ENCODE results near the gene LTA. TPM values are rescaled to one million over a fixed set of nuclear protein-coding genes. Genes with fewer than 3 reads are reported as not detected.

The LTA gene
- polyA plus RNA-seq, 1 of the 3 experiments (the other 2 are of a cell fraction), result not detected

DNA sequence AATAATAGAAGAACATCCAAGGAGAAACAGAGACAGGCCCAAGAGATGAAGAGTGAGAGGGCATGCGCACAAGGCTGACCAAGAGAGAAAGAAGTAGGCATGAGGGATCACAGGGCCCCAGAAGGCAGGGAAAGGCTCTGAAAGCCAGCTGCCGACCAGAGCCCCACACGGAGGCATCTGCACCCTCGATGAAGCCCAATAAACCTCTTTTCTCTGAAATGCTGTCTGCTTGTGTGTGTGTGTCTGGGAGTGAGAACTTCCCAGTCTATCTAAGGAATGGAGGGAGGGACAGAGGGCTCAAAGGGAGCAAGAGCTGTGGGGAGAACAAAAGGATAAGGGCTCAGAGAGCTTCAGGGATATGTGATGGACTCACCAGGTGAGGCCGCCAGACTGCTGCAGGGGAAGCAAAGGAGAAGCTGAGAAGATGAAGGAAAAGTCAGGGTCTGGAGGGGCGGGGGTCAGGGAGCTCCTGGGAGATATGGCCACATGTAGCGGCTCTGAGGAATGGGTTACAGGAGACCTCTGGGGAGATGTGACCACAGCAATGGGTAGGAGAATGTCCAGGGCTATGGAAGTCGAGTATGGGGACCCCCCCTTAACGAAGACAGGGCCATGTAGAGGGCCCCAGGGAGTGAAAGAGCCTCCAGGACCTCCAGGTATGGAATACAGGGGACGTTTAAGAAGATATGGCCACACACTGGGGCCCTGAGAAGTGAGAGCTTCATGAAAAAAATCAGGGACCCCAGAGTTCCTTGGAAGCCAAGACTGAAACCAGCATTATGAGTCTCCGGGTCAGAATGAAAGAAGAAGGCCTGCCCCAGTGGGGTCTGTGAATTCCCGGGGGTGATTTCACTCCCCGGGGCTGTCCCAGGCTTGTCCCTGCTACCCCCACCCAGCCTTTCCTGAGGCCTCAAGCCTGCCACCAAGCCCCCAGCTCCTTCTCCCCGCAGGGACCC, 2.3 kb downstream of the LTA start:
- no peaks in the 10 kb centered on the region for H3K27me3 ChIP-seq (ENCODE audit: insufficient read depth)
- H3K36me3 ChIP-seq (replicated peaks in 1 of 2; ENCODE audit: control insufficient read depth in 1 of 2, insufficient read depth in 2 of 2, low read length in 1 of 2), result no peaks in the 10 kb centered on the region
- ChIA-PET POLR2A (no interaction called here), CTCF (interaction anchor here (0.9 to 17.6 kb wide), 7 partner anchors 9 to 66 kb away, joined by 3 to 312 read pairs (median 3); partner anchors contain the start of genes ATP6V1G2, LST1 and NFKBIL1)
- no peaks in the 10 kb centered on the region; the same call in 1 of the 2 replicates for H3K9me3 ChIP-seq
- 65% methylated on average over 14 of the region's 14 CpGs for WGBS (ENCODE audit: low lambda C conversion rate)
- H3F3A ChIP-seq (replicated peaks; ENCODE audit: insufficient read depth), result peaks cover 2% of the 10 kb centered on the region
- H3K4me1 ChIP-seq (ENCODE audit: control insufficient read depth in 1 of 2, insufficient read depth in 2 of 2, low read depth in 1 of 2, low read length in 1 of 2), result no peaks in the 10 kb centered on the region; a peak in 1 of 4 replicates
- no peak overlapping the region for H3K4me3 ChIP-seq (ENCODE audit: low read depth in 2 of 2, low read length in 1 of 2)
- TF ChIP-seq RAD21 (IDR thresholded peaks at IDR 0.05; ENCODE audit: low read length) (no peak), EP300 (IDR thresholded peaks at IDR 0.05; ENCODE audit: borderline replicate concordance in 1 of 2, low read depth in 1 of 2, low read length in 1 of 2) (no peak), MXI1 (IDR thresholded peaks at IDR 0.05; ENCODE audit: low read depth, low read length) (no peak), GABPA (IDR thresholded peaks at IDR 0.05; ENCODE audit: low read depth) (no peak), RCOR1 (IDR thresholded peaks at IDR 0.05; ENCODE audit: low read length) (no peak), FOSL2 (IDR thresholded peaks at IDR 0.05; ENCODE audit: borderline replicate concordance, low read depth) (no peak), YY1 (IDR thresholded peaks at IDR 0.05; ENCODE audit: low read depth) (no peak), TEAD4 (IDR thresholded peaks at IDR 0.05; ENCODE audit: borderline replicate concordance, insufficient read depth) (no peak)
- TF ChIP-seq, protein P1, sequence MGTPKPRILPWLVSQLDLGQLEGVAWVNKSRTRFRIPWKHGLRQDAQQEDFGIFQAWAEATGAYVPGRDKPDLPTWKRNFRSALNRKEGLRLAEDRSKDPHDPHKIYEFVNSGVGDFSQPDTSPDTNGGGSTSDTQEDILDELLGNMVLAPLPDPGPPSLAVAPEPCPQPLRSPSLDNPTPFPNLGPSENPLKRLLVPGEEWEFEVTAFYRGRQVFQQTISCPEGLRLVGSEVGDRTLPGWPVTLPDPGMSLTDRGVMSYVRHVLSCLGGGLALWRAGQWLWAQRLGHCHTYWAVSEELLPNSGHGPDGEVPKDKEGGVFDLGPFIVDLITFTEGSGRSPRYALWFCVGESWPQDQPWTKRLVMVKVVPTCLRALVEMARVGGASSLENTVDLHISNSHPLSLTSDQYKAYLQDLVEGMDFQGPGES (IDR thresholded peaks at IDR 0.05; ENCODE audit: low read depth, low read length), result no peak
- no peak overlapping the region for H3K4me2 ChIP-seq
- H3K27ac ChIP-seq (ENCODE audit: low read depth in 2 of 2, low read length in 1 of 2), result no peak overlapping the region
- no peaks in the 10 kb centered on the region for H3K9me2 ChIP-seq
- no peaks in the 10 kb centered on the region for H3K79me2 ChIP-seq (ENCODE audit: insufficient read depth)
- H4K20me1 ChIP-seq (ENCODE audit: insufficient read depth), result no peaks in the 10 kb centered on the region
- DNase-seq, result no peak
- H3K9ac ChIP-seq, result no peak overlapping the region
- H2AFZ ChIP-seq (ENCODE audit: low read depth), result no peak overlapping the region

DNA sequence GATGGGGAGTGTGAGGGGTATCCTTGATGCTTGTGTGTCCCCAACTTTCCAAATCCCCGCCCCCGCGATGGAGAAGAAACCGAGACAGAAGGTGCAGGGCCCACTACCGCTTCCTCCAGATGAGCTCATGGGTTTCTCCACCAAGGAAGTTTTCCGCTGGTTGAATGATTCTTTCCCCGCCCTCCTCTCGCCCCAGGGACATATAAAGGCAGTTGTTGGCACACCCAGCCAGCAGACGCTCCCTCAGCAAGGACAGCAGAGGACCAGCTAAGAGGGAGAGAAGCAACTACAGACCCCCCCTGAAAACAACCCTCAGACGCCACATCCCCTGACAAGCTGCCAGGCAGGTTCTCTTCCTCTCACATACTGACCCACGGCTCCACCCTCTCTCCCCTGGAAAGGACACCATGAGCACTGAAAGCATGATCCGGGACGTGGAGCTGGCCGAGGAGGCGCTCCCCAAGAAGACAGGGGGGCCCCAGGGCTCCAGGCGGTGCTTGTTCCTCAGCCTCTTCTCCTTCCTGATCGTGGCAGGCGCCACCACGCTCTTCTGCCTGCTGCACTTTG, 3.3 kb downstream of the LTA start, which contains the start of gene TNF:
Gene TNF, plus strand, starts transcription at position 231 of the 567 bp plus-strand sequence. Its CDS starts 177 bp downstream, at position 408.
- Histone ChIP-seq H3K9me2 (no peaks in the 10 kb centered on the region), H3K36me3 (replicated peaks in 1 of 2; ENCODE audit: control insufficient read depth in 1 of 2, insufficient read depth in 2 of 2, low read length in 1 of 2) (no peaks in the 10 kb centered on the region), H3K4me2 (no peak within 1 kb of the TSS), H3K4me3 (ENCODE audit: low read depth in 2 of 2, low read length in 1 of 2) (no peak within 1 kb of the TSS), H2AFZ (ENCODE audit: low read depth) (no peak within 1 kb of the TSS), H3K4me1 (ENCODE audit: control insufficient read depth in 1 of 2, insufficient read depth in 2 of 2, low read depth in 1 of 2, low read length in 1 of 2) (peaks cover 0 to 2% of the 10 kb centered on the region in 2 experiments; a peak in 1 of 4 replicates), H3K27me3 (ENCODE audit: insufficient read depth) (no peaks in the 10 kb centered on the region), H3K27ac (ENCODE audit: low read depth in 2 of 2, low read length in 1 of 2) (no peak within 1 kb of the TSS), H3K9me3 (no peaks in the 10 kb centered on the region; the same call in 1 of the 2 replicates), H4K20me1 (ENCODE audit: insufficient read depth) (no peaks in the 10 kb centered on the region), H3K79me2 (ENCODE audit: insufficient read depth) (no peaks in the 10 kb centered on the region), H3F3A (replicated peaks; ENCODE audit: insufficient read depth) (peaks cover under 1% of the 10 kb centered on the region), H3K9ac (no peak within 1 kb of the TSS)
- DNase-seq, result no peak
- WGBS (ENCODE audit: low lambda C conversion rate), result 81% methylated on average over 11 of the region's 19 CpGs
- CTCF ChIA-PET, result interaction anchor here (1.2 to 17.6 kb wide), 4 partner anchors 10 to 28 kb away, joined by 3 to 312 read pairs (median 14); partner anchors contain the start of genes ATP6V1G2, LST1 and NFKBIL1
- POLR2A ChIA-PET, result no interaction called here
- TF ChIP-seq EZH2phosphoT487 (IDR thresholded peaks at IDR 0.05; ENCODE audit: borderline replicate concordance, low read depth) (no peak), TCF12 (IDR thresholded peaks at IDR 0.05) (no peak)
- TF ChIP-seq, protein P2, sequence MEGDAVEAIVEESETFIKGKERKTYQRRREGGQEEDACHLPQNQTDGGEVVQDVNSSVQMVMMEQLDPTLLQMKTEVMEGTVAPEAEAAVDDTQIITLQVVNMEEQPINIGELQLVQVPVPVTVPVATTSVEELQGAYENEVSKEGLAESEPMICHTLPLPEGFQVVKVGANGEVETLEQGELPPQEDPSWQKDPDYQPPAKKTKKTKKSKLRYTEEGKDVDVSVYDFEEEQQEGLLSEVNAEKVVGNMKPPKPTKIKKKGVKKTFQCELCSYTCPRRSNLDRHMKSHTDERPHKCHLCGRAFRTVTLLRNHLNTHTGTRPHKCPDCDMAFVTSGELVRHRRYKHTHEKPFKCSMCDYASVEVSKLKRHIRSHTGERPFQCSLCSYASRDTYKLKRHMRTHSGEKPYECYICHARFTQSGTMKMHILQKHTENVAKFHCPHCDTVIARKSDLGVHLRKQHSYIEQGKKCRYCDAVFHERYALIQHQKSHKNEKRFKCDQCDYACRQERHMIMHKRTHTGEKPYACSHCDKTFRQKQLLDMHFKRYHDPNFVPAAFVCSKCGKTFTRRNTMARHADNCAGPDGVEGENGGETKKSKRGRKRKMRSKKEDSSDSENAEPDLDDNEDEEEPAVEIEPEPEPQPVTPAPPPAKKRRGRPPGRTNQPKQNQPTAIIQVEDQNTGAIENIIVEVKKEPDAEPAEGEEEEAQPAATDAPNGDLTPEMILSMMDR (IDR thresholded peaks at IDR 0.05), result no peak
- TF ChIP-seq, protein P1 (IDR thresholded peaks at IDR 0.05; ENCODE audit: low read depth, low read length), result no peak
- TF ChIP-seq, protein P3, sequence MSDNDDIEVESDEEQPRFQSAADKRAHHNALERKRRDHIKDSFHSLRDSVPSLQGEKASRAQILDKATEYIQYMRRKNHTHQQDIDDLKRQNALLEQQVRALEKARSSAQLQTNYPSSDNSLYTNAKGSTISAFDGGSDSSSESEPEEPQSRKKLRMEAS (IDR thresholded peaks at IDR 0.05; ENCODE audit: low read depth), result no peak
